Fibroblast of skin of left quadriceps (primary cell): ENCODE measurements around the gene INPP4B.

Source experiments
- DNase-seq, 2 experiments: peaks; one replicate each; pipeline ENCODE4 v3.0.0-alpha.2; 2013; ENCODE audit warnings: low read depth in 2 of 2

Gene INPP4B

DNA sequence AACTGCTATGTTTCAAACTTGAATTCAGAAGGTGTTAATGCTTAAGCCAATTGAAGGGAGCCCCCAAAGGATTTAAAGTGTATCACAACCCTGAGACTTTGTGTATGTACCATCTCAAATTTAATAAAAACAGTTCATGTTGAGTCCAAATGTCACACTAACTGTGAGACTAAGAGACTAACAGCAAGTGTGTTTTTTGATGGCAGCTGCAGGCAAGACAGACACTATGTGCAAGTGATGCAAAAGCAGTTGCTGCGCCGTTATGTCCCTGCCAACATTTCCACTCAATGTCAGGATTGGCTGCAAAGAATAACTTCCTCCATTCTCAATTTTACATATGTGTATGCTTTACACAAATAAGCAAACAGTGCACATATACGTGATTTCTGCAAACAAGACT lies 615.1 kb downstream of the INPP4B start:
- DNase-seq = no peak

DNA sequence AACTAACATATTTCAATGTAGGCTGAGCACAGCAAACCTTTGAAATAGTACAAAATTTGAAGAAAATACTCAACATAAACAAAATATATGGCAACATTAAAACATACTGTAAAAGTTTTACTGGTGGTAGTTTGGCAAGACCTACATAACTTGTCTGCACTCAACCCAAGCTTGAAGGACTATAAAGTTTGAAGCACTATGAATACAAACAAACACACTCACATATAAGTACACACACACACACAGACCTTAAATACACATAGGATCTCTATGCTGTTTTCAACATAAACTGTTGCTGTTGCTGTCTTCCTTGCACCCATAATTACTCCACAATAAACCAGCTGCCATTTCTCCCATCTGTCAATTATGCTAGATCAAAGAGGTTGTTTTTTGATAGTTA lies 620.1 kb downstream of the INPP4B start:
- no peak for DNase-seq

DNA sequence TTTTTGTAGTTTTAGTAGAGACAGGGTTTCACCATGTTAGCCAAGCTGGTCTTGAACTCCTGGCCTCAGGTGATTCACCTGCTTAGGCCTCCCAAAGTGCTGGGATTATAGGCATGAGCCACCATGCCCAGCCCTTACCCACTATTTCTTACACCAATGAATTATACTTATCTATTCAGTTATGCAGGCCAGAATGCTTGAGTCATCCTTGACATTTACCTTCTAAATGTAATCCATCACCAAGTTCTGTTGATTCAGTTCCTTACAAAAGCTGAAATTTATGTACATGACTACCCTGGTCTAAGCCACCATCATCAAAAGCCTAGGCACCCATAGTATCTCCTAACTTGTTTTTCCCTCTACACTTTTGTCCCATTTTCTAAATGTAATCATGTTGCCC lies 624.0 kb downstream of the INPP4B start:
- DNase-seq = no peak

- DNase-seq = no peak
Measured at GRCh38 chr4:142218726-142219125, 627.4 kb downstream of the INPP4B start.

GRCh38 chr4:142211444-142211843 lies 634.7 kb downstream of the INPP4B start:
- no peak for DNase-seq

DNA sequence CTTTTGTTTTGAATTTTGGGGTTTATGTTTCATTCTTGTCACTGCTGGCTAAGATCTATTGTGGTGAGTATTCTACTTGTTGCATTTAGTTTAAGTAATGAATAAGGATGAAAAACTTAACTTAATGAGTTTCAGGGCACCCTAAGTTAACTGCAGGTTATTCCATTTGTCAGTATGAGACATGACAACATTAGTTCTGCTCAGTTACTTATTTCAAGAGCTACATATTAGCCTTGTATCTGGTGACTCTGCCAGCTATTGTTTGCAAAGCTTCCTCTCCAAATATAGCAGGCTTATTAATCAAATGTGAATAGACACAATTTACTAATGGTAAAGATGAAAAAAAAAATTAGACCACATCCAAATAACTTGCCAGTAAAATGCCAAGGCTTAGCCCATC lies 642.6 kb downstream of the INPP4B start:
- DNase-seq = no peak

- DNase-seq = no peak
Measured at GRCh38 chr4:142202404-142203332, 643.4 kb downstream of the INPP4B start.

GRCh38 chr4:142201041-142201440 lies 645.1 kb downstream of the INPP4B start:
- no peak for DNase-seq

- DNase-seq = no peak
Measured at GRCh38 chr4:142194905-142195304, 651.2 kb downstream of the INPP4B start.

GRCh38 chr4:142191901-142192300 lies 654.2 kb downstream of the INPP4B start:
- DNase-seq = no peak

GRCh38 chr4:142181021-142181420 lies 665.1 kb downstream of the INPP4B start:
- no peak for DNase-seq

DNA sequence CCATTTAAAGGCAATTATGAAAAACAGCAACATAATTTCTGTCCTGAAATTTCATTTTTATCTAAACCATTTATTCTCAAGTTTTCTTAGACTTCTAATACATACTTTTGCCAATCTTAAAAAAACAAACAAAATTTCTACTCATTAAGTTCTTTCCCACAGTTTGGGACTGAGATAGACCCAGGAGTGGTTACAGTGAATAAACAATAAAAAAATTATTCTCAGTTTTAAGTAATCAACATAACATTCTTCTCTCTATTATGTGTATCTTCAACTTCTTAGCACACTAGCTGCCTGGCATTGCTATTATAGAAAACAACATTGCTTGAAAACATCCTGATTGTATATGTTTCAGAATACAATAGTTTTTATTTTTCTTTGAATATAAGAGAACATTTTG lies 676.9 kb downstream of the INPP4B start:
- no peak for DNase-seq

DNA sequence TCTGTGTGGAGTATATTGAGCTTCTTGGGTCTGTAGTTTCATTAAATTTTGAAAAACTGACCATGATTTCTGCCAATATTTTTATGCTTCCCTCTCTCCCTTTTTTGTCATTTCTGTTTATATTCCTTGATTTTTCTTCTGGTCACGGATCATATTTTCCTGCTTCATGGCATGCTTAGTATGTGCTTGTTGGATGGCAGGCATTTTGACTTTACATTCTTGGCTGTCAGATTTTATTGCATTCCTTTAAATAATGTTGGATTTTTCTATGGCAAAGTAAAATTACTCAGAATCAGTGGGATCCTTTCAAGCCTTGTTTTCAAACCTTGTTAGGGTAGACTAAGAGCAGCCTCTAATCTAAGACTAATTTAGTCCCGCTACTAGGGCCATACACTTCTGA lies 677.9 kb downstream of the INPP4B start:
- DNase-seq = peak; percentile 11 to 15

- DNase-seq = no peak
Measured at GRCh38 chr4:142164767-142165500, 681.2 kb downstream of the INPP4B start.

- no peak for DNase-seq
Measured at GRCh38 chr4:142161086-142161485, 685.0 kb downstream of the INPP4B start.

- no peak for DNase-seq
Measured at GRCh38 chr4:142160509-142160908, 685.6 kb downstream of the INPP4B start.

DNA sequence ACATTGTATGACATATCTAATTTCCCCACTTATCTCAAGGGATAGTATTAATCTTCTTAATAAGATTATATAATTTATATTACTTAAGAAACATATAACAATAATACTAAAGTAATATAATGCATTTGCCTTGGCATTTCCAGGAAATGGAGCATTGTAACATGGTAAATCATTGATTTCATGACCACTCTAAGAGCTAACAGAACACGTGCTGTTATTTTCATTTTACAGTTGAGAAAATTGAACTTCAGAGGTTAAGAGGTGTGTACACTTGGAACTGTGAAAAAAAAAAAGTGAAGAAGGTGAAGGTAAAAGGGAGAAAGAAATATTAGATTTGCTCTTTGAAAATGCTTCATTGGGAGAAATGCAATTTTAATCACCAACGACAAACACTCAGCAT lies 687.1 kb downstream of the INPP4B start:
- no peak for DNase-seq

DNA sequence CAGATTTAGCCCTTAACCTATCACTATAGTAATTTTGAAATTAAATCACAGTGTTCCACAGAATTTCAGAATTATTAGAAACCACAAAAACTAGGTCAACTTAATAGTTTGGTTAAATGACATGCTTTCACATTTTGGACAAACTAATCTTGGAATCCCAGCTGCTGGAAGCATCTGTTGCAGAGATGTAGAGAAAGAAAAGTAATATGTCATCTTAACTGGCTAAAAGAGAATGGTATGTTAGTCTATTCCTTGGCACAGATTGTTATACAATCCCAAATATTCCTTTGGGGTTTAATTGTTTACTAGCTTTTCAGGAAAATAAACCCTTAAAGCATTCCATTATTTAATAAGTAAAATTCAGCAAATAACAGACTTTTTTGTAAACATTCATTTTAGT lies 689.8 kb downstream of the INPP4B start:
- DNase-seq = no peak

DNA sequence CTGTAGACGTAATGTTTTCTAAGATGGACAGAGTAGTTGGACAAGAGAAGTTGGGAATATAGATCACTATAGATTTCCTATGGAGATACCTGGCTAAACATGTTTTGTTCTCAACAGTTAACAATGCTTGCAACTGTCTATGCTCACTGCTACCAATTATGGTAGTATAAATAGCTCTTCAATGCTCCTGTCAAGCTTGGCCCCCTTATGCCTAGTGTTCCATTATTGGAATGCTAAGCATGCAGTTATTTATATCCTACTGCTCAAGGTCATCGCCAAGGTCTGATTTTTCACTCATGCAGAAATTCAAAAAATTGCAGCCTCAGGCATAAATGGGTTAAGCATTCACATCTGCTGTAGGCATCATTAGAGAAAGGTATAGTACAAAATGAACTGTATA lies 690.8 kb downstream of the INPP4B start:
- DNase-seq = no peak

DNA sequence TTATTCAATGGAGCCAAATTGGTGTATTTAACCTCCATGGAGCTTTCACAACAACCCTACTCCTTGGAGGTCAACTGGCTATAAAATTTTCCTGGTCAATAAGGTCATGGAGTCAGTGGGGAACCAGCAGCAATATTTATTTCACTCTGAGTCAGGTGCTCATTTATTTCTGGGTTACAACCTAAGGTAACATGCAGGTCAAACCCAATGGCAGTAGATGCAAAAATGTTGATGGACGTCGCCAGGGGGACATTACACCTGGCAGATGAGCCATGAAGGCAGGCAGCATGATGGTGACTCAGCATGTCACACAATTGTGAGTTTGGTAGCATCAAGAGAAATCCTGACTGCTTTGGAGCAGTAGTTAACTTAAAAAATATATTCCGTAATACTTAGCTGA lies 695.6 kb downstream of the INPP4B start:
- DNase-seq = no peak

DNA sequence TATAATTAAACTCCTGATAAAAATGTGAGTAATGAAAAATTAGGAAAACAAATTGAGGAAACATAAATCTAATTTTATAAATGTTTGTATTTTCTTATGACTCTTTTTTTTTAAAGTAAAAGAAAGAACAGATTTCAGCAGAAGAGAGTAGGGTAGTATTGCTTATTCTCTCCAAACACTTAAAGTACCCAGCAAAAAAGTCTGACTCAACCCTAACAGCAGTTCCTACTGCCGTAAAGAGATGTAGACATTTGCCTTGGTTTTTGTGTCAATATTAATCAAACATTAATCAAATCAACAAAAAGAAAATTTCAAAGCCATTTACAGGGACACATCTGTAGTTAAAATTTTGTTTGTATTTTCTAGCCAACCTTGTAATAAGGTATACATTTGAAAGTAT lies 701.3 kb downstream of the INPP4B start:
- DNase-seq = no peak

DNA sequence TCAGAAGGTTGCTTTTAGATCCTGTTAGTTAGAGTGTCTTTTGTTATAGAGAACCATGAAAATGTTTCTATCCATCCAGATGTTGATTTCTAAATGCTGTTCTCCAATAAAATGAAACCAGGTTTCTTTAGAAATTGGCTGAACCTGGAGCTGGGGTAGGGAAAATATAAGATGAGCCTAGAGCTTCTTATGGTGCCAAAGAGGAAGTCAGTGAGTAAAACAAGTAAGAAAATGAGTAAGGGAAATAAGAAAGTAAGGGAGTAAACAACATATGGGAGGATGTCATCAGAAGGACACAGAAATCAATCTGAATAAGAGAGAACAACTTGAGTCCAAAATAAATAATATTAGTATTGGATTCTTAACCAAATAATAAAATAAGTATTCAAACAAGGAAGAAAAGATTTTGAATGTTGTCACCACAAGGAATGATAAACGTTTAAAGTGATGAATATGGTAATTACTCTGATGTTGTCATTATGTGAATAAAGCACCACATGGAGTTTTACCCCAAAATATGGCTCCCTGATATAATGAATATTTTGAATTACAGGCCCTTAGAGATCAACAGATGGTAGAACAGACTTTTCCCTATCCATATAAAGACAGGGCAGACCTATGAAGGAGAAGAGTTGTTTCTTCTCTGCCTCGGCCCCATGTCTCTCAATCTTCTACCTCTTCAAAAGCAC lies 703.6 kb downstream of the INPP4B start:
- DNase-seq = no peak

DNA sequence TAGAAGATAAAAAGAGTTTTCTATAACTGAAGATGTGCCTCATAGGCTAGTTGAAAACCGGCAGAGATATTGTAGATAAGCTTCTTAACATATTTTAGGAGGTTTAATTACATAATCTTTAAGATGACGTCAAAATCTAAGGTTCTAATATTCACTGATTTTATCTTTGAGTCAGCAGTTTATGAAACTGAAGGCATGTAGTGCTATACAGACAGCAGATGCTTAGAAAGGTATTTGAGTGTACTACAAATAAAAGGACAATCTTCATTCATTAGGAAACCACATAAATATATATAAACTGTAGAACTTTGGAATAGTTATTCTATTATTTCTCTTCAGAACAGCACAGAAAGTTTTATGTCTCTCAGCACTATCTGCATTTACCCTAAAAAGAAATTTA lies 704.9 kb downstream of the INPP4B start:
- DNase-seq = no peak
